RKO (cell line): ENCODE results near the gene NUDT4B.
"Not testable (repeated sequence)": the region's sequence is repeated elsewhere in the genome, so short reads cannot be mapped to it uniquely, and the experiment has no call there.

Experiments
- DNase-seq: peaks from one replicate; pipeline ENCODE4 v3.0.0-alpha.2; 2016; ENCODE audit warnings: low spot score

Gene NUDT4B

DNA sequence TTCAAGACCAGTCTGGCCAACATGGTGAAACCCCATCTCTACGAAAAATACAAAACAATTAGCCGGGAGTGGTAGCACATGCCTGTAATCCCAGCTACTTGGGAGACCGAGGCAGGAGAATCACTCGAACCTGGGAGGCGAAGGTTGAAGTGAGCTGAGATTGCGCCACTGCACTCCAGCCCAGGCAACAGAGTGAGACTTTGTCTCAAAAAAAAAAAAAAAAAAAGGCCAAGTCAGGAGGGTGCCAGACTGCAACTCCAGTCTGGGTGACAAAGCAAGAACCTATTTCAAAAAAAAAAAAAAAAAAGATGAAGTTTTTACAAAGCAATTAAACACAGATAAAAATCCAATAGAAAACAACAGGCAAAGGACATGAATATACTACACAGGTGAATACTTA lies 9.9 kb upstream of the NUDT4B start:
- DNase-seq: not testable (repeated sequence)

DNA sequence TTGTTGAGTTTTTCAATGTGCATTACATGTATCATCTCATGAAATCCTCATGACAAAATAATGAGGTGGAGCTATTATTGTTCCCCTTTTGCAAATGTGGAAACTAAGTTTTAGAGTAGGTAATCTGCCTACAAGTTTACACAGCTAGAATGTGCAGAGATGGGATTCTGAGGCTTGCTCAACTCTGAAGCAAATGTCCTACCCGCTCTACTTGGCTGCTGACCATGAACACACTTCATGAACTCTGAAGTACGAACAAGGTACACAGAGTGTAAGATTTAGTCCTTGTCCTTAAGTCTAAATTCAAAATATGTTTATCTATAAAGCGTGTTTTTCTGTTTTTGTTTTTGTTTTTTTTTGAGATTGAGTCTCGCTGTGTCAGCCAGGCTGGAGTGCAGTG lies 5.4 kb upstream of the NUDT4B start:
- not testable (repeated sequence) for DNase-seq

DNA sequence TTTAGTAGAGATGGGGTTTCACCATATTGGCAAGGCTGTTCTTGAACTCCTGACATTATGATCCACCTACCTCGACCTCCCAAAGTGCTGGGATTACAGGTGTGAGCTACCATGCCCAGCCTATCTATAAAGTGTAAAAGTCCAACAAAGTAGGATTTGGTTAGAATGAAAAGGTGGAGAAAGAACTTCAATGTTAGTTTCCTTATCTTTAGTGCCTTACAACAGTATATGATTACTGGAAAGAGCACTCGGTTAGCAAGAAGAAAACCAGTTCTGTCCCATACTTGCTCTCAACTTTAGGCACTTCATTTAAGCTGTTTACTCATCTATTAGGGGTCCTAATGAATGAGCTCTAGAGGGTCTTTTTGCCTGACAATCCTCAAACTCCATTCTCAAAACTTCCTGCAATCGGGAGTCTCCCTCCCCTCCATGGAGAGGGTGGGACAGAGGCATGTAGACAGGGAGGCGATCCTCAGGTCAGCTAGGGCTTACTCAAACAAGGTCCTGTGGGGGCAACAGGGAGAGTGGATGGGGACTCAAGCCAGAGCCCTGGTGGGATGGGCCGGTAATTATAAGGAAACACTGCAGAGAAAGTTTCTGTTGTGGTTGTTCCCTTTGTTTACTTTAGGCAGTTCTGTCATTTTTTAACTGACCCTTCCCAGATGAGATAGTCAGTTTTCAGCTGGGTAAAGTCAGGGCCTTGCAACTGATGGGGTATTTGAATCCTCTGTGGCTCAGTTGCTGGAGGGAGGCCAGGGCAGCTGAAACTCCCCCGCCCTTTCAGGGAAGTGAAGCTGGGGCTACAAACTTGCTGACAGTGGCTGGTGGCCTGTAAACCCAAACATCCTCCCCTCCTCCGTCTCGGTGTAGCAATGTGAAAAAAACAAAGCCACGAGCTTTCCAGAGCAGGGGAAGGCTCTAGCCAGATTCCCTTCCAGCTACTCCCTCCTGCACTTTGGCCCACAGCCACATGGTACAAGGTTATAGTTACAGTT lies 4.6 kb upstream of the NUDT4B start:
- not testable (repeated sequence) for DNase-seq

DNA sequence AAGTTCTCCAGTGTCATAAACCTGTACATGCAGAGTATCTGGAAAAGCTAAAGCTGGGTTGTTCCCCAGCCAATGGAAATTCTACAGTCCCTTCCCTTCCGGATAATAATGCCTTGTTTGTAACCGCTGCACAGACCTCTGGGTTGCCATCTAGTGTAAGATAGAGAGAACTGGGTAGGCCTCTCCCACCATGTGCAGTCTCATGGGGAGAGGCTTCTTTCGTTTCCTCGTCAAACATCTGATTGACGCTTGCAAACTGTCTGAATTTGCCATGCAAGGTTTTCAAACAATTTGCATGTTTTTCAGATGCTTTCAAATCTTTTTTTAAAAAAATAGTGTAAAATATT lies 734 bp downstream of the NUDT4B start:
- DNase-seq: not testable (repeated sequence)

DNA sequence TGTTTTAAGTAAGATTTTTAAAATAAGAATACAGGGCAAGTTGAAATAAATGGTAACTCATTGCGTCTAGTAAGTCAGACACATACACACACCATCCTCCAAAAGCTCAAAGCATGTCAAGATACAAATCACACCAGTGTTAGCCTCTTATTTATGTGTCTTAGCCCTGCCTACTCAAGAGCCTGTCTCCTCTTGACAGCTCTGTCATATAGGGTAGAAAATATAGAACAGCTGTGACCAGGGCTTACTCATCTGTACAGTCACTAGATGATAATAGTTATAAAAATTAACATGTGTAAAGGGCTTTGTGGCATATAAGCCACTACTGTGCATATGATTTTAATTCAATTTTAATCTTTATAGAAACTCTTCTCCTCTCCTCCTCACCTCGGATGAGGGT lies 7.7 kb downstream of the NUDT4B start:
- DNase-seq: not testable (repeated sequence)

DNA sequence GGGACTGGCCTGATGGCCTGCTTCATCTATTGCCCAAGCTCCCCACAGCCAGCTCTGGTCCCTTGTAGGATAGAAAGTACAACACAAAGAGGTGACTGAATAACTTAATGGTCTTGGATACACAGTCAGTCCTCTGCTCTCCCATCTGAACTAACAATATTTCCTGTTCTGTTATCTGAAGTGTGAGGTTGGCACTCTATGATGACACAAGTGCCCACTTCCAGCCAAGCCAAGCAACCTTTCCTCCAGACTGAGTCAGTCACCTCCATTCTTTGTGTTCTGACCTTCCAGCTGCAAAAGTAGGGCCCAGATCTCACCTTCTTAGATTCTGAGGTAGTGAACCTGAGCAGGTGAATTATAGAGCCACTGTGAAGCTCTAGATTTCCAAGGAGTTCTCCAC lies 8.9 kb downstream of the NUDT4B start:
- not testable (repeated sequence) for DNase-seq

DNA sequence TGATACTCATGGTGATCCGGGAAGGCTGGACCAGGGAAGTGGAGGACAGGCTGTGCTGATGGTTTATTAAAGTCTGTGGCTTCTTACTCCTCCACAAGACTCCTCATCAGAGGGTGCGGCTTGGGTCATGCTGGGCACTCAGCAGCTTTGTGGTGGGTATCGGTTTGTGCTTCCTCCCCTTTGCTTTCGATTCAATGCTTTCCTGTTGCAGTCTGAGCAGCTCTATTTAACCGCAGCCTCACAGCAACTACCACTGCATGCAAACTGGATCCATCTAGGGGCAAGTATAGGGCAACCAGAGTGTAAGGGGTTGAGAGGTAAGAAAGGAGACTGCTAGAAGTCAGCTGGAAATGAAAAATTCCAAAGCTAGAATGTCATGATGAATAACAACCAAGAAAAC lies 9.8 kb downstream of the NUDT4B start:
- not testable (repeated sequence) for DNase-seq

DNA sequence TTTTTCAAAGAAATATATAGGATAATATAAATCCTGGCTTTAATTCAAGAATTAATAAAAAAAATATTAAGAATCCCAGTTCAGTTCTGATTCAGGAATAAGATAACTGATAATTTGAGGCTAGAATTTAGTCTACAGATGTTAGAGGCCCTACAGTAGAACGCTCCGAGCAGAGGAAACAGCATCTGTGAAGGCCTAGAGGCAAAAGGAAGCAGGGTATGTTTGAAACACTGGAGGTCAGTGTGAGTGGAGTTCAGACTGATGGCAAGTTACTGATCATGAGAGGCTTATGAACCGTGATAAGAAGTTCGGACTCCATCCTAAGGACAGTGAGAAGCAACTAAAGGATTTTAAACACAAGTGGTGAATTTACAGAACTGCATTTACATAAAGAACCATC lies 10.4 kb downstream of the NUDT4B start:
- not testable (repeated sequence) for DNase-seq

DNA sequence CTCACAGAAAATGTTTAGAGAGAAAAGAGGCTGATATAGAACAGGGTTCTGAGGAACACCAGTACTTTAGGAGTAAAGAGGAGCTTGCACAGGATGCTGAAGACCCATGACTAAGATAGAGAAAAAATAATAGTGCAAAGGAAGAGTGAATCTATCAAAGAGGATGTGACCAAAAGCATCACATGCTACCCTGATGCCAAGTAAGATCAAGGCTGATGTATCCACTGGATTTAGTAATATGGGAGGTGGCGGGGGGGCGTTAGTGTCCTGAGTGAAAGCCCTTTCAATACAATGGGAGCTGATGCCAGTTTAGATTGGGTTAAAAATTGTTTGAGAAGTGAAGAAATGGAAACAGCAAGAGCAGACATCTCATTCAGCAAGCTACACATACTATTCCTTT lies 11.2 kb downstream of the NUDT4B start:
- not testable (repeated sequence) for DNase-seq

DNA sequence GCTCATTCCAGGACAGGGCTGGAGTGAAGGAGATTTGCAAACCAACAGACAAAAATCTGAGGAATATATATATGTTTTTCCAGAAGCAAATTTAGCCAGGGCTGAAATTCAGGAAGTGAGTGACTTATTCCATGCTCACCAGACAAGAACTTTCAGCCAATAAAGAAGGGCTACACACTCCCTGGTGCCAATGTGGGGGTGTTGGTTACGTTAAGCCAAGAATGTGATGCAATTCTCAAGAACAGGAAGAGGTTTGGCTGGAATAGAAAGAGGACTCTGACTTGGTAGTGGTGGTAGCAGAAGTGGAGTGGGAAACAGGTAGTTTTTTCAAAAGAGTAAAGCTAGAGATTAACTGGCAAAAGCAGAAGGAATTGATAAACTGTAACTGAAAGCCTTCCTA lies 11.6 kb downstream of the NUDT4B start:
- DNase-seq: not testable (repeated sequence)

DNA sequence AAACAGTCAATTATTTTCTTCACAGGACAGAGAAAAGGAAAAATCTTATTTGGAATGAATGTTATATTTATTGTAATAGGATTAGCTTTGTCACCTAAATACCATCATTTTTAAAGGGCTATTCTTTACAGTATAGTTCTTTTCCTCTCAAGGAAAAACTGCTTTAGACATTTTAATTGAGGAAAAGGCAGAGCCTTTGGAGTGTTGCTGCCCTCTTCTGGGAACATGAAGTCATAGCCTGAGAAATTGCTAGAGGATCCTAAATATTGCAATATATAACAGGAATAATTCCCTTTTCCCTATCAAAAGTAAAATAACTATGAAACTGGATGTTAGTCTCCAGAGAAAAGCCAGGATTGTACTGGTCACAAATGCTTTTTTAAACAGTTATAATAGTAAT lies 12.8 kb downstream of the NUDT4B start:
- not testable (repeated sequence) for DNase-seq

DNA sequence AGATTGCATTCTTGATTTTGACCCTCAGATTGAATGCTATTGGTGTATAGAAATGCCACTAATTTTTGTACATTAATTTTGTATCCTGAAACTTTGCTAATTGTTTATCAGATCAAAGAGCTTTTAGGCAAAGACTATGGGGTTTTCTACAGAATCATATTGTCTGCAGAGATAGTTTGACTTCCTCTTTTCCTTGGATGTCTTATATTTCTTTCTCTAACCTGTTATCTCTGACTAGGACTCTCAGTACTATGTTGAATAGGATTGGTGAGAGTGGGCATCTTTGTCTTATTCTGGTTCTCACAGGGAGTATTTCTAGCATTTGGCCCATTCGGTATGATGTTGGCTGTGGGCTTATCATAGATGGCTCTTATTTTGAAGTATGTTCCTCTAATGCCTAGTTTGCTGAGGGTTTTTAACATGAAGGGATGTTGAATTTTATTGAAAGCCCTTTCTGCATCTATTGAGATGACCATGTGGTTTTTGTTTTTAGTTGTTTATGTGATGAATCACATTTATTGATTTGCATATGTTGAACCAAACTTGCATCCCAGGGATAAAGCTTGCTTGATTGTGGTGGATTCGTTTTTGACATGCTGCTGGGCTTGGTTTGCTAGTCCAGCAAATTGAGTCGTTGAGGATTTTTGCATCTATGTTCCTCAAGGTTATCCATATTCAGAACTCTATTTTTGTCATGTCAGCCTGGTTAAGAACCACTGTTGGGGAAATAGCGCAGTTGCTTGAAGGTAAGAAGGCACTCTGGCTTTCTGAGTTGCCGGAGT lies 16.9 kb downstream of the NUDT4B start:
- DNase-seq: not testable (repeated sequence)

DNA sequence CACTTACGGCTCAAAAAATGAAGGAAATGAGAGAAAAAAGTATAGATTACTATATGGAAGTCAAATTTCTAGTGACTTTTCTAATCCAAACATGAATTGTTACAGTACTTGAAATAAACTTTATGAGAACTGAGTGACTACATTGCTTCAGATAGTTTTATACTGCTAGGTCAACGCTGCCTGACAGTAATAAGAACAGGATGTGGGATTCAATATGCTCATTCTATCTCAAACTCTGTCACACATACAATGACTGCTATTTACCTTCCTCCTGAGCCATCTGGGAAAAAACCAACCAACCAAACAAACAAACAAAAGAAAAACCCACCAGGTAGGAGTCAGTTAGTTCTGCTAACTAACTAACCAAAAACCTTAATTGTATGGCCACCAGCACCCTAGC lies 20.0 kb downstream of the NUDT4B start:
- not testable (repeated sequence) for DNase-seq

DNA sequence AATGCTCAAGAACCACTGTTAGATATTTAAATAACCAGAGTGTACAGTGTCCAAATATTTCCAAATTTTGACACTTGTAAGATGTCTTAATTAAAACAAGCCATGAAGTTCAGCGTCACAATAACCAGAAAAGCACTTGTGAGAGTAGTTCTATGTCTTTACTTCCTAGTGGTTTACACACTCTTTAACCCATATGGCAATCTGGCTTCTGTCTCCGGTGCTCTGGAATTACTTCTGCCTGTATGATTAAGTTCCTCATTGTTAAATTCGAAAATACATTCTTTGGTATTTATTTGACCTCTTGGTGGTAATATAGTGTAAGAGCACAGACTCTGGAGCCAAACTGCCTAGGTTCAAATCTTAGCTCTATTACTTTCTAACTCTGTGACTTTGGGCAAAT lies 20.9 kb downstream of the NUDT4B start:
- not testable (repeated sequence) for DNase-seq

DNA sequence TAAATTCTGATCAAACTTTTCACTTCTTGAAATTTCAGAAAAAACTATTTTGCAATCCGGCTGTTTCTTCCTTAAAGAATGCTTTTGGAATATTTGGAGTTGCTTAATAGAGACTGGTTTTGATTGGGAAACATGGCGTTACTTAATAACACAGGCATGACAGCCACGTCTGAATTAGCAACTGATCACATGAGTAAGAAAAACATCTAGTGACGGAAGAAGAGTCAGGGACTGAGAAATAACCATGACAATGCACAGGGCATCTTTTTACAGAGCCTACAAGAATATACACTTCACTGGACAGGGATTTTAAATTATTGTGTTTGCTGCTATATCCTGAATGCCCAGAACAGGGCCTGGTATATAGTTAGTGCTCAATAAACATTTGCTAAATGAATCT lies 25.1 kb downstream of the NUDT4B start:
- DNase-seq: not testable (repeated sequence)

DNA sequence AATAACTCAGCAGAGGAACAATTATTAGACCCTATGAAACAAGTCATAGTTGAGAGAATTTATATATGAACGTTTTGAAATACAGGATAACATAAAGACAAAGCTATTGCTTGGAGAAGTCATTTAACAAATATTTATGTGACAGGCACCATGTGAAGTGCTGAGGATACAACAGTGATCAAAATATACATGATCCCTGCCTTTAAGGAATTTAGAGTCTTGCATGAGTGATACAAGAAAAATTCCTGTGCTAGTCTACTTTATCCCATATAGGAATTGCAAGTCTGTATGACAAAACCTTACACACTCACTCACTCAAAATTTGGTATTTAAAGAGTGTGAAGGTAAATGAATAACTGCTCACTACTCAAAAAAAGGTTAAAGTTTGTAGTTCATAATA lies 25.5 kb downstream of the NUDT4B start:
- DNase-seq: not testable (repeated sequence)

DNA sequence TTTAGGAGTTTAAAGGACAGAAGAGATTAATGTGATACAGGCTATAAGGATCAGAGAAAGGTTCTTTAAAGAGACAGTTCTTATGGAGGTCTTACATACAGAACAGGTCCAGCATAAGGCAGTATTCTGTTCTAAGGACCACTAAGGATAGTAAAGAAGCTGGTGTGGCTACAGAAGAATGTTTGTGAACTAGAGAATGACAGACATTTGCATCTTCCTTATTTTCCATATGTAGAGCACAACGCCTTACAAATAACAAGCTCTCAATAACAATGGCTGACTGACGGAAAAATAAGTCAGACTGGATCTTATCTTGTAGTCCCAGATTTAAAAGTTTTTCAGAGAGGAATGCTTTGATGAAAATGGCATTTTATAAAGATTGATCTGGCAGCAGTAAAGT lies 26.7 kb downstream of the NUDT4B start:
- DNase-seq: not testable (repeated sequence)

DNA sequence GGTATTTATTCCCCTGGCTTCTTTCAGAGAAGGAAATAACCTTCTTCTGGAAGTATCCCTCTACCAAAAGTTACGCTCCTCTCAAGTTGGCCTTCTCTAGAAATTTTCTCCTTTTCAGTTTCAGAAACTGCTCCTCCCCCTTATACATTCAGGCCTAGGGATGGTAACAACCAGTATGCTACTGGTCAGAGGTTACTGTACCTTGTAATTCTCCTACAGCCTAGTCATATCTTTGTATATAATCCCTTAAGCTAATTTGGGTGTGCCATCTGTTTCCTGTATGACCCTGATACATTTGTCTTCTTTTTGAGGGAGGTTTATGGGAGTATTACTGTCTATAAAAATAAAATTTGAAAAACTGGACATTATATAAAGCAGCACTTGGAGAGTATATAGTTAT lies 29.1 kb downstream of the NUDT4B start:
- DNase-seq: not testable (repeated sequence)

DNA sequence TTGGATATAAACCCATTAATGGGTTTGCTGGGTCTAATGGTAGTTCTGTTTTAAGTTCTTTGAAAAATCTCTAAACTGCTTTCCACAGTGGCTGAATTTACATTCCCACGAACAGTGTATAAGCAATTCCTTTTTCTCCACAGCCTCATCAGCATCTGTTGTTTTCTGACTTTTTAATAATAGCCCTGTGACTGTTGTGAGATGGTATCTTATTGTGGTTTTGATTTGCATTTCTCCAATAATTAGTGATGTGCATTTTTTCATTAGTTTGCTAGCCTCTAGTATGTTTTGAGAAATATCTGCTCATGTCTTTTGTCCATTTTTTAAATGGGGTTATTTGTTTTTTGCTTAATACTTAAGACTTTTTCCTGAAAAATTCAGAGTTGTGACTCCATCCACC lies 31.8 kb downstream of the NUDT4B start:
- DNase-seq: not testable (repeated sequence)

DNA sequence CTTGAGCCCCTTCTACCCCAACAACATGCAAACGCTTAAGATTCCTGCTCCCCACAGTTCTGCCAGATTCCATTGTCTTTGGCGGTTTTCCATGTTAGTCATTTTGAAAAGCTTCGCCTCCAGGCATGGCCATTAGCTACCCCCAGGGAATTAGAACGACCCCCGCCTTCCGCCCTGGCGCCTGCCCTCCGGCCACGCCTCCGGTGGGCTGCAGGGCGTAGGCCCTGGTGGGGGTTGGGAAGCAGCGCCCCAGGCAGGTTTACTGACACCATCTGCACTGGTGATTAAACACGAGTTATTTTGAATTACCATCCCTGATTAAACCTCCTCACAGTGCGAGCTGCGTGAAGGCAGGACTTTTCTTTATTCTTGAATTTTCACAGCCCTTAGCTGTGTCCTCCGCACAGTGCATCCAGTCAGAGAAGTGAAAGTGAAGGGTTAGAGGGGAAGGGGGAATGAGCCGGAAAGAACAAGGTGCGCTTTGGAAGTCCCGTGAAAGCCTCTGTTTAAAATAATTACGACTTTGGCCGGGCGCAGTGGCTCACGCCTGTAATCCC lies 43.0 kb downstream of the NUDT4B start:
- not testable (repeated sequence) for DNase-seq

DNA sequence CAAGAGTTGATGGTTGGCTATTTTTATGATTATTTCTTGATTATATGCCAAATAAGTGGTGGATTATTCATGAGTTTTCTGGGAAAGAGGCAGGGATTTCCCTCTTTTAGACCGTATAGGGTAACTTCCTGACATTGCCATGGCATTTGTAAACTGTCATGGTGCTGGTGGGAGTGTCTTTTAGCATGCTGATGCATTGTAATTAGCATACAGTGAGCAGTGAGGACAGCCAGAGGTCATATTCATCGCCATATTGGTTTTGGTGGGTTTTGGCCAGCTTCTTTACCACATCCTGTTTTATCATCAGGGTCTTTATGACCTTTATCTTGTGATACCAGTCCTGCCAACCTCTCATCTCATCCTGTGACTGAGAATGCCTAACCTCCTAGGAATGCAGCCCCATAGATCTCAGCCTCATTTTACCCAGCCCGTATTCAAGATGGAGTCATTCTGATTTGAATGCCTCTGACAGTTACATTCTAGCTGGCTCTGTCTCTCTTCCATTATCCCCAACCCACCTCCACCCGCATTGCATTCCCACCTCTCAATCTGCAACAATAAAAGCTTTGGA lies 45.3 kb downstream of the NUDT4B start:
- DNase-seq: not testable (repeated sequence)
